ENCODE measurements around the gene TBC1D12. TPM values are rescaled to one million over a fixed set of nuclear protein-coding genes. Genes with fewer than 3 reads are reported as not detected.
"Not testable (repeated sequence)": the region's sequence is repeated elsewhere in the genome, so short reads cannot be mapped to it uniquely, and the experiment has no call there.

TBC1D12 gene
- total and polyA plus RNA-seq, 2 donors: 8.6 to 52.9 TPM

GRCh38 chr10:94385733-94386132, 16.6 kb upstream of the TBC1D12 start:
- not testable (repeated sequence) for H3K4me3 ChIP-seq (ENCODE audit: low read depth, low read length); H3K36me3 ChIP-seq (ENCODE audit: insufficient read depth); H3K27ac ChIP-seq (ENCODE audit: low read depth); H3K4me1 ChIP-seq (ENCODE audit: insufficient read depth); DNase-seq (ENCODE audit: extremely low spot score)
- WGBS: 94% methylated on average over 3 of the region's 3 CpGs

- not testable (repeated sequence) for H3K4me3 ChIP-seq (ENCODE audit: low read depth, low read length); H3K36me3 ChIP-seq (ENCODE audit: insufficient read depth); DNase-seq (ENCODE audit: extremely low spot score); H3K4me1 ChIP-seq (ENCODE audit: insufficient read depth); H3K27ac ChIP-seq (ENCODE audit: low read depth)
- WGBS: 87% methylated on average over 9 of the region's 9 CpGs
Observed at GRCh38 chr10:94392117-94392516, 10.2 kb upstream of the TBC1D12 start.

GRCh38 chr10:94397549-94398370, 4.6 kb upstream of the TBC1D12 start:
- Histone ChIP-seq H3K36me3 (ENCODE audit: insufficient read depth) (no peaks in the 10 kb centered on the region), H3K4me1 (ENCODE audit: insufficient read depth) (no peaks in the 10 kb centered on the region)

GRCh38 chr10:94398762-94399161, 3.6 kb upstream of the TBC1D12 start:
- H3K4me3 ChIP-seq (ENCODE audit: low read depth, low read length): no peak overlapping the region
- no peak for DNase-seq (ENCODE audit: extremely low spot score)
- 94% methylated on average over 6 of the region's 6 CpGs for WGBS
- H3K27ac ChIP-seq (ENCODE audit: low read depth): no peak overlapping the region
- H3K4me1 ChIP-seq (ENCODE audit: insufficient read depth): no peaks in the 10 kb centered on the region
- no peaks in the 10 kb centered on the region for H3K36me3 ChIP-seq (ENCODE audit: insufficient read depth)

More at GRCh38 chr10:94397549-94398370, 4.6 kb upstream of the TBC1D12 start:
- WGBS: 41% methylated on average over 12 of the region's 12 CpGs
- Histone ChIP-seq H3K4me3 (ENCODE audit: low read depth, low read length) (no peak overlapping the region), H3K27ac (ENCODE audit: low read depth) (no peak overlapping the region)
- no peak for DNase-seq (ENCODE audit: extremely low spot score)

GRCh38 chr10:94402843-94403379, 570 bp downstream of the TBC1D12 start:
- no peaks in the 10 kb centered on the region for H3K36me3 ChIP-seq (ENCODE audit: insufficient read depth)
- WGBS: under 1% methylated on average over 77 of the region's 77 CpGs
- DNase-seq (ENCODE audit: extremely low spot score): no peak
- peak overlapping the region; percentile 82 for H3K4me3 ChIP-seq (ENCODE audit: low read depth, low read length)
- peak overlapping the region; percentile 87 for H3K27ac ChIP-seq (ENCODE audit: low read depth)
- H3K4me1 ChIP-seq (ENCODE audit: insufficient read depth): peaks cover 2% of the 10 kb centered on the region

- peaks cover 2% of the 10 kb centered on the region for H3K4me1 ChIP-seq (ENCODE audit: insufficient read depth)
- H3K36me3 ChIP-seq (ENCODE audit: insufficient read depth): no peaks in the 10 kb centered on the region
- H3K4me3 ChIP-seq (ENCODE audit: low read depth, low read length): peak overlapping the region; percentile 82
- peak overlapping the region; percentile 87 for H3K27ac ChIP-seq (ENCODE audit: low read depth)
- DNase-seq (ENCODE audit: extremely low spot score): peak; percentile 42
- WGBS: 1% methylated on average over 51 of the region's 51 CpGs
Observed at GRCh38 chr10:94403380-94404213, 1.3 kb downstream of the TBC1D12 start.

- DNase-seq (ENCODE audit: extremely low spot score): no peak
- peaks cover 2% of the 10 kb centered on the region for H3K4me1 ChIP-seq (ENCODE audit: insufficient read depth)
- no peaks in the 10 kb centered on the region for H3K36me3 ChIP-seq (ENCODE audit: insufficient read depth)
- H3K4me3 ChIP-seq (ENCODE audit: low read depth, low read length): no peak overlapping the region
- H3K27ac ChIP-seq (ENCODE audit: low read depth): no peak overlapping the region
Observed at GRCh38 chr10:94405406-94405805, 3.1 kb downstream of the TBC1D12 start.

- Histone ChIP-seq H3K4me1 (ENCODE audit: insufficient read depth) (peaks cover 2% of the 10 kb centered on the region), H3K4me3 (ENCODE audit: low read depth, low read length) (no peak overlapping the region), H3K27ac (ENCODE audit: low read depth) (no peak overlapping the region), H3K36me3 (ENCODE audit: insufficient read depth) (no peaks in the 10 kb centered on the region)
- DNase-seq (ENCODE audit: extremely low spot score): no peak
- 84% methylated on average over 3 of the region's 3 CpGs for WGBS
Observed at GRCh38 chr10:94407668-94408067, 5.3 kb downstream of the TBC1D12 start.

- Histone ChIP-seq H3K4me3 (ENCODE audit: low read depth, low read length) (no peak overlapping the region), H3K4me1 (ENCODE audit: insufficient read depth) (peaks cover 2% of the 10 kb centered on the region), H3K27ac (ENCODE audit: low read depth) (no peak overlapping the region), H3K36me3 (ENCODE audit: insufficient read depth) (no peaks in the 10 kb centered on the region)
- DNase-seq (ENCODE audit: extremely low spot score): no peak
- 74% methylated on average over 7 of the region's 7 CpGs for WGBS
Observed at GRCh38 chr10:94409021-94409657, 6.8 kb downstream of the TBC1D12 start.

GRCh38 chr10:94411304-94411703, 9.0 kb downstream of the TBC1D12 start:
- 95% methylated on average over 3 of the region's 3 CpGs for WGBS
- H3K27ac ChIP-seq (ENCODE audit: low read depth): no peak overlapping the region
- peaks cover 2% of the 10 kb centered on the region for H3K4me1 ChIP-seq (ENCODE audit: insufficient read depth)
- H3K4me3 ChIP-seq (ENCODE audit: low read depth, low read length): no peak overlapping the region
- no peaks in the 10 kb centered on the region for H3K36me3 ChIP-seq (ENCODE audit: insufficient read depth)
- DNase-seq (ENCODE audit: extremely low spot score): no peak

GRCh38 chr10:94412449-94412848, 10.1 kb downstream of the TBC1D12 start:
- Histone ChIP-seq H3K27ac (ENCODE audit: low read depth) (no peak overlapping the region), H3K4me1 (ENCODE audit: insufficient read depth) (no peaks in the 10 kb centered on the region), H3K36me3 (ENCODE audit: insufficient read depth) (no peaks in the 10 kb centered on the region), H3K4me3 (ENCODE audit: low read depth, low read length) (no peak overlapping the region)
- 48% methylated on average over 3 of the region's 3 CpGs for WGBS
- DNase-seq (ENCODE audit: extremely low spot score): peak; percentile 47

GRCh38 chr10:94413361-94413760, 11.0 kb downstream of the TBC1D12 start:
- WGBS: 49% methylated on average over 1 of the region's 1 CpG
- no peak for DNase-seq (ENCODE audit: extremely low spot score)
- H3K4me1 ChIP-seq (ENCODE audit: insufficient read depth): no peaks in the 10 kb centered on the region
- no peak overlapping the region for H3K4me3 ChIP-seq (ENCODE audit: low read depth, low read length)
- H3K27ac ChIP-seq (ENCODE audit: low read depth): no peak overlapping the region
- H3K36me3 ChIP-seq (ENCODE audit: insufficient read depth): no peaks in the 10 kb centered on the region

- DNase-seq (ENCODE audit: extremely low spot score): no peak
- H3K4me1 ChIP-seq (ENCODE audit: insufficient read depth): no peaks in the 10 kb centered on the region
- no peaks in the 10 kb centered on the region for H3K36me3 ChIP-seq (ENCODE audit: insufficient read depth)
- H3K27ac ChIP-seq (ENCODE audit: low read depth): no peak overlapping the region
- H3K4me3 ChIP-seq (ENCODE audit: low read depth, low read length): no peak overlapping the region
- 72% methylated on average over 3 of the region's 3 CpGs for WGBS
Observed at GRCh38 chr10:94416896-94417295, 14.6 kb downstream of the TBC1D12 start.
